Activated CD4-positive, CD25-positive, alpha-beta regulatory T cell treated with anti-CD3 and anti-CD28 coated beads, Interleukin-2, amount 50 U/mL, for 72 hours (primary cell): ENCODE measurements around the gene CWC25.
"Not testable (repeated sequence)": the region's sequence is repeated elsewhere in the genome, so short reads cannot be mapped to it uniquely, and the experiment has no call there.

ENCODE experiments used
- DNase-seq: peaks from one replicate; pipeline ENCODE4 v3.0.0; 2021

The CWC25 gene

GRCh38 chr17:38852771-38853291 is 27.7 kb upstream of the CWC25 start:
- DNase-seq = no peak

GRCh38 chr17:38851434-38851833 is 26.3 kb upstream of the CWC25 start:
- DNase-seq = no peak

- DNase-seq = no peak
These were observed 25.3 kb upstream of the CWC25 start for GRCh38 chr17:38850374-38850773.

- DNase-seq = no peak
These were observed 24.0 kb upstream of the CWC25 start for GRCh38 chr17:38848939-38849605.

GRCh38 chr17:38848557-38848891 is 23.4 kb upstream of the CWC25 start:
- no peak for DNase-seq

GRCh38 chr17:38844261-38844757 is 19.2 kb upstream of the CWC25 start:
- DNase-seq = no peak

- DNase-seq = peak; percentile 37
These were observed 684 bp upstream of the CWC25 start for GRCh38 chr17:38825762-38826247.

GRCh38 chr17:38815576-38816193 is 9.4 kb downstream of the CWC25 start:
- DNase-seq = no peak

GRCh38 chr17:38809828-38810227 is 15.3 kb downstream of the CWC25 start:
- no peak for DNase-seq

- no peak for DNase-seq
These were observed 24.8 kb downstream of the CWC25 start for GRCh38 chr17:38800237-38800760.

- DNase-seq = peak; percentile 87
These were observed 25.5 kb downstream of the CWC25 start, which contains the start of gene PIP4K2B for GRCh38 chr17:38799501-38800236. TSS of gene PIP4K2B (minus strand) at chr17:38799556. CDS start at chr17:38799424, 132 bp downstream.

- DNase-seq = peak; percentile 62
These were observed 26.3 kb downstream of the CWC25 start for GRCh38 chr17:38798614-38799500.

GRCh38 chr17:38797828-38798227 is 27.3 kb downstream of the CWC25 start:
- DNase-seq = no peak

GRCh38 chr17:38797158-38797490 is 28.0 kb downstream of the CWC25 start:
- no peak for DNase-seq

GRCh38 chr17:38796451-38797157 is 28.5 kb downstream of the CWC25 start:
- no peak for DNase-seq

GRCh38 chr17:38794221-38794620 is 30.9 kb downstream of the CWC25 start:
- DNase-seq = no peak

- DNase-seq = no peak
These were observed 34.0 kb downstream of the CWC25 start for GRCh38 chr17:38791162-38791561.

- DNase-seq = not testable (repeated sequence)
These were observed 34.9 kb downstream of the CWC25 start for GRCh38 chr17:38790148-38790707.

GRCh38 chr17:38789185-38789584 is 35.9 kb downstream of the CWC25 start:
- no peak for DNase-seq

- not testable (repeated sequence) for DNase-seq
These were observed 37.1 kb downstream of the CWC25 start for GRCh38 chr17:38787999-38788398.

- no peak for DNase-seq
These were observed 38.7 kb downstream of the CWC25 start for GRCh38 chr17:38786372-38786771.
